ENCODE measurements around the gene NPW. TPM values are rescaled to one million over a fixed set of nuclear protein-coding genes. Genes with fewer than 3 reads are reported as not detected.

The NPW gene
- total RNA-seq, 1 donor from 2014 or later, result 0.46 TPM

DNA sequence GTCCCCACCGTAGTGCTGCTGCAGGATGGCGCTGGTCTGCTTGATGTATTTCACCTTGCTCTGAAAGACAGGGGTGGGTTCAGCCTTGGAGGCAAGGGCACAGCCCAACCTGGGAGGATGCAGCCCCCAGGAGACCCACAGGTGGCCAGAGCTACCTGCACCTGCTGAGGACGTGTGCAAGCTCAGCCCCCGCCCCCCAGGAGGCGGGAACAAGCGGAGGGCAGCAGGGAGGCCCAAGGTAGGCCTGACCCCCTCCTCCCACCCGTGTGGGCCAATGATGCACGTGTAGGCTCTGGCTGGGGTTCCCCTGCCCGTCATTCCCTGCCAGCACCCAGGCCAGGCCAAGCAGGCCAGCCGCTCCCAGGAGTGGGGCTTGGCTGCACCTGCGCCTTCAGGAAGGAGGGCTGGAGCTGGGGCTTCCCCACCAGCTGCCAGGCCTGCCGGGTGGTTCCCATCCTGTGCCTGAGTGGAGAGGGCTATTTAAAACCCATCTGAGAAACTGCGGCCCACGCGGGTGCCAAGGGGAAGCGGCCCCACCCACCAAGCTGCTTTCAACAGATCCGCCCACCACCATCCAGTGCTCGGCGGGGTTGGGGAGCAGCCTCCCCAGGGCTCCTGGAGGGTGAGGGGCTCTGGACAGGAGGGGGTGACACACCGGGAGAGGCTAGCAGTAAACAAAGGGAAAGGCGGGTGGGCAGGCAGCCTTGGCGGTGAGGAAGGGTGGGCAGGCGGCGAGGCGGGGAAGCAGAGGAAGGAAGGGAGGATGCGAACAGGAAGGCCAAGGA, 24.3 kb downstream of the NPW start:
- DNase-seq (ENCODE audit: low read depth), result no peak
- TF ChIP-seq CTCF (conservative IDR thresholded peaks at IDR 0.05; ENCODE audit: low read depth, low read length), result no peak

GRCh38 chr16:2044541-2044940, 25.0 kb downstream of the NPW start:
- no peak for DNase-seq (ENCODE audit: low read depth)
- TF ChIP-seq CTCF (conservative IDR thresholded peaks at IDR 0.05; ENCODE audit: low read depth, low read length), result no peak
- no peak overlapping the region for H3K4me3 ChIP-seq (ENCODE audit: low read depth, low read length)

More for the DNA sequence above, 24.3 kb downstream of the NPW start:
- H3K4me3 ChIP-seq (ENCODE audit: low read depth, low read length), result no peak overlapping the region

- H3K4me3 ChIP-seq (ENCODE audit: low read depth, low read length), result no peak overlapping the region
- DNase-seq (ENCODE audit: low read depth), result no peak
- TF ChIP-seq CTCF (conservative IDR thresholded peaks at IDR 0.05; ENCODE audit: low read depth, low read length), result no peak
These were observed 26.6 kb downstream of the NPW start for GRCh38 chr16:2045965-2046892.

DNA sequence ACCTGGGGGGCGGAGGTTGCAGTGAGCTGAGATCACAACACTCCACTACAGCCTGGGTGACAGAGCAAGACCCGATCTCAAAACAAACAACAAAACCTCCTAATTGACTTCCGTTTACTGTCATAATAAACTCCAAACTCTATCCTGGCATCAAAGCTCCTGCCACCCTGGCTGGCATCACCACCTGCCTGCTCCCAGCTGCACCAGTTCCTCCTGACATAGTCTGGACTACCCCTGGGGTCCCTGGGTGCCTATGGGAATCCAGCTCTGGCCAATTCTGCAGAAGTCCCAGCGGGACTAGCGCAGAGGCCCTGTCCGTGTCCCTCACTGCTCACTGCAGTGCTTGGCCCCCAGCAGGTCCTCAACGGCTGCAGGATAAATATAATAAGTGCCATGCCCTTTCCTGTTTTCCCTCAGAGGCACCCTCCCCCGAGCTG, 27.3 kb downstream of the NPW start:
- no peak for TF ChIP-seq CTCF (conservative IDR thresholded peaks at IDR 0.05; ENCODE audit: low read depth, low read length)
- peak overlapping the region; percentile 75 for H3K4me3 ChIP-seq (ENCODE audit: low read depth, low read length)
- no peak for DNase-seq (ENCODE audit: low read depth)

GRCh38 chr16:2047330-2048115, 27.9 kb downstream of the NPW start, which contains the start of the genes NTHL1 and TSC2:
Gene NTHL1, minus strand, starts transcription at chr16:2047834. Its CDS starts 11 bp downstream, at chr16:2047823.
Gene TSC2, plus strand, starts transcription at chr16:2047985. Its CDS starts 631 bp downstream, at chr16:2048616.
- peak; percentile 39 for DNase-seq (ENCODE audit: low read depth)
- H3K4me3 ChIP-seq (ENCODE audit: low read depth, low read length), result peak within 1 kb of the TSS; percentile 75
- peak; percentile 28 for TF ChIP-seq CTCF (conservative IDR thresholded peaks at IDR 0.05; ENCODE audit: low read depth, low read length)

DNA sequence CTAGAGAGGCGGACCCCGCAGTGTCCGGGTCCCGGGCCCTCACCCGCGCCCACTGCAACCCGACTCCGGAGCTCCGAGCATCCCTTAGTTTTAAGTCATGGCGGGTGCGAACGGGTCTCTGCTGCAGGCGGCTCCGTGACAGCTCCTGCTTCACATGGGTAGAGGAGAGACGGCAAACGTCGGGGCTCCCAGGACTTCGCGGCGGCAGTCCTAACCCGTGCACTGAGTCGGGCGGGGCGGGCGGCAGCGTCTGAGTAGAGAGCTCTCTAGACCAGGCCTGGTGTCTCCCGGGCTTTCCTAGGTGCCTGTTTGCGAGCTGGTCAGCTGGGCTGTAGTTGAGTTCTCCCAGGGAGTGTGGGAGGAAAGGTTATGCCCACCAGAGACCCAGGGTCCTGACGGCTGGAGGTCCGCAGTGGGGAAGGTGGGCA, 28.5 kb downstream of the NPW start:
- no peak for DNase-seq (ENCODE audit: low read depth)
- H3K4me3 ChIP-seq (ENCODE audit: low read depth, low read length), result peak overlapping the region; percentile 75
- TF ChIP-seq CTCF (conservative IDR thresholded peaks at IDR 0.05; ENCODE audit: low read depth, low read length), result no peak

All from epithelial cell of proximal tubule (primary cell).